ENCODE measurements around the gene PALB2. TPM values are rescaled to one million over a fixed set of nuclear protein-coding genes. Genes with fewer than 3 reads are reported as not detected.
A peak's percentile ranks its signal among the peaks of the same experiment; 100 is the strongest.

Gene PALB2
- total and polyA plus RNA-seq, 2 of the 13 experiments (the other 11 are each of a cell fraction or from before 2014, with no cell fraction given), result 12.1 to 40.9 TPM

GRCh38 chr16:23678430-23679273 lies 37.5 kb upstream of the PALB2 start, which contains the start of gene PLK1 (continued):
- no peak; the same call in 1 of the 2 replicates for TF ChIP-seq ZUFSP (CRISPR knock-in tag; IDR thresholded peaks at IDR 0.05; ENCODE audit: borderline replicate concordance)
- TF ChIP-seq TOE1 (CRISPR knock-in tag; IDR thresholded peaks at IDR 0.05), result 0 out of 2 replicates have a peak, but pooled peaks have one; percentile 73
- TF ChIP-seq ZNF687 (CRISPR knock-in tag; IDR thresholded peaks at IDR 0.05), result peak; percentile 98
- TF ChIP-seq ZNF547 (CRISPR knock-in tag; IDR thresholded peaks at IDR 0.05), result peak; percentile 82
- TF ChIP-seq MBNL3 (CRISPR knock-in tag; conservative IDR thresholded peaks at IDR 0.05), result no peak
- peak; percentile 100 for TF ChIP-seq ZNF780A (CRISPR knock-in tag; IDR thresholded peaks at IDR 0.05)
- peak; percentile 45 for TF ChIP-seq STAG1 (CRISPR knock-in tag; IDR thresholded peaks at IDR 0.05)
- peak; percentile 99 for TF ChIP-seq FOXM1 (CRISPR knock-in tag; IDR thresholded peaks at IDR 0.05)
- no peak; a peak in 1 of 4 replicates for TF ChIP-seq MAFK (conservative IDR thresholded peaks at IDR 0.05 in 1 of 2, IDR thresholded peaks at IDR 0.05 in 1 of 2; ENCODE audit: low read length in 2 of 2)
- TF ChIP-seq PRPF4 (IDR thresholded peaks at IDR 0.05; ENCODE audit: low read depth, low read length, poor library complexity, severe bottlenecking), result no peak
- TF ChIP-seq ZNF441 (CRISPR knock-in tag; IDR thresholded peaks at IDR 0.05; ENCODE audit: borderline replicate concordance), result no peak
- TF ChIP-seq ZBTB38 (CRISPR knock-in tag; IDR thresholded peaks at IDR 0.05), result peak; percentile 38; the same call in 1 of the 2 replicates
- TF ChIP-seq PHB2 (IDR thresholded peaks at IDR 0.05; ENCODE audit: partially characterized antibody), result no peak
- peak; percentile 56; the same call in 1 of the 2 replicates for TF ChIP-seq NR1H2 (CRISPR knock-in tag; IDR thresholded peaks at IDR 0.05; ENCODE audit: borderline replicate concordance, low read depth)
- TF ChIP-seq ZMYM2 (CRISPR knock-in tag; IDR thresholded peaks at IDR 0.05), result peak; percentile 96
- no peak for TF ChIP-seq TEAD2 (CRISPR knock-in tag; IDR thresholded peaks at IDR 0.05)
- TF ChIP-seq ZNF451 (CRISPR knock-in tag; IDR thresholded peaks at IDR 0.05), result no peak
- peak; percentile 59; the same call in 1 of the 2 replicates for TF ChIP-seq SNAI1 (CRISPR knock-in tag; IDR thresholded peaks at IDR 0.05; ENCODE audit: borderline replicate concordance)
- TF ChIP-seq FOXO1 (CRISPR knock-in tag; IDR thresholded peaks at IDR 0.05), result 0 out of 2 replicates have a peak, but pooled peaks have one; percentile 20
- peak; percentile 84 for TF ChIP-seq MXD3 (CRISPR knock-in tag; IDR thresholded peaks at IDR 0.05)
- peak; percentile 81 for TF ChIP-seq ZNF17 (CRISPR knock-in tag; IDR thresholded peaks at IDR 0.05)
- no peak for TF ChIP-seq ZNF577 (CRISPR knock-in tag; IDR thresholded peaks at IDR 0.05; ENCODE audit: borderline replicate concordance, low read depth)
- peak; percentile 89 for TF ChIP-seq IRF2 (CRISPR knock-in tag; IDR thresholded peaks at IDR 0.05)
- peak; percentile 79 for TF ChIP-seq ZNF292 (CRISPR knock-in tag; IDR thresholded peaks at IDR 0.05; ENCODE audit: borderline replicate concordance, low read depth)

Measured in HepG2 (cell line).